DMS153 treated with DMSO at 0.1 percent for 48 hours (cell line): ENCODE results near the gene HDAC9.

Experiments used
- DNase-seq: peaks from one replicate; lab custom pipeline; 2025; ENCODE audit not compliant: unreplicated experiment; lab: John Stamatoyannopoulos, UW

Gene HDAC9

GRCh38 chr7:18521945-18522566, 26.5 kb downstream of the HDAC9 start:
- no peak for DNase-seq

GRCh38 chr7:18524248-18524647, 28.7 kb downstream of the HDAC9 start:
- DNase-seq = no peak

DNA sequence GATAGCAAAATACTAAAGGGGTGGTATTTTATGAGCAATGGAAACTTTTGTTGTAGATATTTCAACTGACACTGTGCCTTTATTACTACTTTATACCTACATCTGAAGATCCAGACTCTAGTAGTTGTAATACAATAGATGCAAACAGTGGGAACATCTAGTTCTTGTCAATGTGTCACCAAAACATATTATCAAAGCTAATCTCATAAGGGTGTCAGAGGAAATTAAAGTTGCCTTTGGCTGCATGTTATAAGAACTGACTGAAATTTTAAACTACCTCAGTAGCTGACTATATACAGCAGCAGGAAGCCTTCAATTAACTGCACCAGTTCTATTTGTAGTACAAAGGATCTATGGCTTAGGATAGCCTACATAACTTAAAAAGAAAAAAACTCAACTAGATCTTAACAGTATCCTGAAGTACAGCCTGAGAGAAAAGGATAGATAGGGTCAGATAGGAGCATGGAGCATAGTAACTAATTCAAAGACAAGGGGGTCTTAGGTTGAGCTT, 30.9 kb downstream of the HDAC9 start:
- no peak for DNase-seq

- no peak for DNase-seq
Measured at GRCh38 chr7:18529239-18529638, 33.7 kb downstream of the HDAC9 start.

DNA sequence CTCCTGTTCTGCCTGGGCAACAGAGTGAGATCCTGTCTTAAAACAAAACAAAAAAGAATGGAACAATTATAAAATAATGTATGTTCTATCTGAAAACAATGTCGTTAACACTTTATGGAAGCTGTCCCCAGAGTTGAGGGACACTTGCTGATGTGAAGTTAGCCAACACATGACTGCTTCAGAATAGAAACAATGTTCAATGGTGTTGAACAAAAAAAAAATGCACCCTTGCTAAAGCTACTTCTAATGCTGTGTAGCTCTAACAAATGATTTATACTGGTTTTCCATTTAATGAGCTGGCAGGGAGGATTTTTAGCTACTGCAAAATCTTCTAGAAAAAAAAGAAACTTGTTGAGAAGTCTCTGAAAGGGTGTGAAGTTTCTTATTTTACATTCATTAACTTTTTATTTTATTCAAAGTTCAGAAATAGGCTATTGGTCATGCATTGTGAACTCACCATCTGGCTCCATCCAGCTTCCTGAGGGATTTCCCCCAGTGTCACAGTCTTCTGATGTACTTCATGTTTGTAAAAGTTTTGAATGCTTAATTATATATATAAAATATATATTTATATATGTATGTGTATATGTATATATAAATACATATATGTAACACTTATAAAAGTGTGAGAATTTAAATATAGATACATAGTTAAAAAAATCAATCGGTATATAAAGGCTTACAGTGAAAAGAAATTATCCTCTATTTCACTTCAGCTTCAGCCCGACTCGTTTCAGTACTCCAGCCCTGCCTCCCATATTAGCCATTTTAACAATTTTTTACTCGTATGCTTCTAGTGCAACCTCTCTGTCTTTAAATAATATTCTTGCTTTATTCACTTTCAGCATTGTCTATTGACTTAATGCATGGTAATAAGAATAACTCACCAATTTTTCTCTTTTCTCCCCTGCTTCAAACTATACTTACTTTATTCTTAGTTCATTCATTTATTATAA, 35.0 kb downstream of the HDAC9 start:
- DNase-seq = no peak

- DNase-seq = no peak
Measured at GRCh38 chr7:18531539-18531938, 36.0 kb downstream of the HDAC9 start.

- no peak for DNase-seq
Measured at GRCh38 chr7:18532813-18533212, 37.3 kb downstream of the HDAC9 start.

GRCh38 chr7:18534481-18534880, 38.9 kb downstream of the HDAC9 start:
- no peak for DNase-seq

GRCh38 chr7:18535810-18536415, 40.4 kb downstream of the HDAC9 start:
- no peak for DNase-seq

DNA sequence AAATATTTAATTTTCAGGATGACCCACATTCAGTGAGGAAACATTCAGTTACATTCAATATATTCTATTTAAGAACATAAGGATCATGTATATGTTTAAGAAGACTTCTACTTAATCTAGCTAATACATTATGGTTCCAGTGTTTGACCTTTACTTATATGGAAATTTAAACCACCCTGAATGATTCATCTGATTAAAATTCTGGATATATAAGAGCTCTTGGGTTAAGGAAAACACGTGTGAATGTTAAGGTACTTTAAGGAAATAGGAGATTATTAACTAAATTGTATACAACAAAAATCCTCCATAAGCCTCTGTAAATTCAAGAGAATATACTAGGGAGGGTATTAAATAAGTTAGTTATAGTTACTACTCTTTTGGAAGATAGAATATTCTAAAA, 40.9 kb downstream of the HDAC9 start:
- no peak for DNase-seq

DNA sequence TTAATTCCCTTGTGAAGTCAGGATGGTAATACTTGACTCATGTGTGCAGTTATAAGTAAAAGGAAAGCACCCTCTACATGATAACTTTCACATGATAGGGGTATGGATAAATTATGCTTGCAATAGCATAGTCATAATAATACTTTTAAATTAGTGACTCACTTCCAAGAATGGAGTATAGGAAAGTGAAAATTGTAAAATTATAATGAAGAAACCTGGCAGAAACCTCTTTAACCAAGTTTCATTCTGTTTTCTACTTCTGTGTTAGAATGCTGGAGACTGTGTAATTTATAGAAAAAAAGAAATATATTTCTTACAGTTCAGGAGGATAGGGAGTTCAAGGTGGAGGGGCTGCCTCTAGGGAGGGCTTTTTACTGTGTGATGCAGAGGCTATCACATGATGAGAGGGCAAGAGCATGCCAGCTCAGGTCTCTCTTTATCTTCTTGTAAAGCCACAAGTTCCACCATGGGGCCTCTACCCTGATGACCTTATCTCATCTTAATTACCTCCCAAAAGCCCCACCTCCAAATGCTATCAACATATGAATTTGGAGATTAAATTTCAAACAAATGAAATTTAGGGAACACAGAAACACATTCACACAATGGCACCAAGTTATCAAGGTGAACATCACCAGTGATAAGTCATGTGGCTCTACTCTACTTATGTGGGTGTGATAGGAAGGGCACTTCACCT, 43.2 kb downstream of the HDAC9 start:
- no peak for DNase-seq

DNA sequence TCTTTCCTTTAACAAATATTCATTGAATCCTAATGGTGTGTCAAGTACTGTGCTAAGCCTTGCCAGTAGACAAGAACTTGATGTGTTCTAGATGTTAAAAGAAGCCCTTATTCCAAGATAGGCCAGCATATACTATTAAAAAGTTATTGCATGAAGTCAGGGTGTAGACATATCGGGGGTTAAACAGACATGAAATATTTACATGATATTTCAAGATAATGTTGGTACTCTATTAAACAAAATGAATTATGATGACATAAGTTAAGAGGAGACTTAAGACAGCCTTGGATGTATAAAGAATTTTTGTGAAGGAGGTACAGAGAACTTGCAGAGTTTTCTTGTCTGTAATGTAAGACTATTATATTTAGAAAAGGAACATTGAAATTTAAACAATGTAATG, 44.8 kb downstream of the HDAC9 start:
- no peak for DNase-seq

- no peak for DNase-seq
Measured at GRCh38 chr7:18541181-18541870, 45.8 kb downstream of the HDAC9 start.

- DNase-seq = no peak
Measured at GRCh38 chr7:18541871-18542212, 46.3 kb downstream of the HDAC9 start.

GRCh38 chr7:18546576-18546975, 51.0 kb downstream of the HDAC9 start:
- no peak for DNase-seq

GRCh38 chr7:18547509-18548187, 52.1 kb downstream of the HDAC9 start:
- no peak for DNase-seq

- no peak for DNase-seq
Measured at GRCh38 chr7:18548534-18548933, 53.0 kb downstream of the HDAC9 start.

DNA sequence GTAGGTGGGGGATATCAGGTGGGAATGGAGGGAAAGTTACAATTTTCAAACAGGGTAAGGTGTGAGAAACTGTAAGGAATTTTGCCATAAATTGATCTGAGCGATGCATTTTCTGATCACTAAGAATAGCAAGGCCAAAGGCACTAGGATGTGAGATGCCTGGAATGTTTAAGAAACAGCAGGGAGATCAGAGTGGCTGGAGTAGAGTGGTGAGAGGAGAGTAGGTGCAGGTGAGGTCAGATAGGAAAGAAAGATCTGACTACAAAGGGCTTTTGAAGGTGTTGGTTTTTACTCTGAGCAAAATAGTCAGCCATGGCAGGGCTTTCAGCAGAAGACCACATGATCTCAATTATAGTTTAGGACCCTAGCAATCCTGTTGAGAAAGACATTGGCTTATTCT, 55.0 kb downstream of the HDAC9 start:
- no peak for DNase-seq

- DNase-seq = no peak
Measured at GRCh38 chr7:18552316-18552916, 56.9 kb downstream of the HDAC9 start.
